A673 (cell line): ENCODE measurements around the gene RAB15.

Experiments used
- CTCF ChIP-seq: fragments of 300-800, 200-600 bp; sonication (generic); conservative IDR thresholded peaks from 2 replicates; pipeline ENCODE4 v1.5.1; 2017; ENCODE audit warnings: low read depth, mild to moderate bottlenecking, antibody characterized with exemption, low read length, moderate library complexity, mixed read lengths
- EZH2 ChIP-seq: fragments of 200-600 bp; sonication (generic); IDR thresholded peaks from 2 replicates; pipeline ENCODE4 v1.6.1; 2017; ENCODE audit warnings: borderline replicate concordance, low read depth, mild to moderate bottlenecking, mixed read lengths, antibody characterized with exemption, low read length; ENCODE audit not compliant: poor library complexity, severe bottlenecking

GRCh38 chr14:64946310-64947045 is 25.7 kb downstream of the RAB15 start:
- TF ChIP-seq CTCF, result no peak
- no peak for TF ChIP-seq EZH2
